GM19395 (cell line): Measurements from ENCODE around the gene HPS6.

Experiments
- ATAC-seq: cut with Tn5 transposase; IDR thresholded peaks from one replicate; pipeline ENCODE4 v1.9.1; 2021; ENCODE audit warnings: mild to moderate bottlenecking, moderate library complexity; ENCODE audit not compliant: unreplicated experiment

HPS6 gene

GRCh38 chr10:102115775-102116174 lies 50.6 kb downstream of the HPS6 start:
- no peak for ATAC-seq

GRCh38 chr10:102116656-102117055 lies 51.5 kb downstream of the HPS6 start:
- no peak for ATAC-seq
